HEK293 (cell line): ENCODE data around the gene TAF8.
A peak's percentile ranks its signal among the peaks of the same experiment; 100 is the strongest.

Experiments
- CTCF ChIA-PET: fragments of 350-600 bp; formaldehyde crosslinking; extraction: SDS; loops from one replicate; lab custom pipeline; 2021; ENCODE audit warnings: antibody characterized with exemption; lab: Yijun Ruan, JAX
- POLR2A ChIA-PET: fragments of 300-600 bp; formaldehyde crosslinking; extraction: SDS; loops from one replicate; lab custom pipeline; 2020; ENCODE audit warnings: antibody characterized with exemption, inconsistent platforms; lab: Yijun Ruan, JAX
- H3K27ac ChIP-seq: fragments of 200-500 bp; sonication (Bioruptor generic); 2 replicates; pipeline ENCODE4 v1.5.1; 2014; ENCODE audit warnings: low read depth, low read length, control low read depth, inconsistent platforms; ENCODE audit errors: extremely low read depth
- H3K36me3 ChIP-seq, 2 experiments: fragments of 200-500 bp in 1 of 2; sonication (Bioruptor generic) in 1 of 2; 1 replicate in 1 of 2; 2 replicates in 1 of 2; pipeline ENCODE4 v1.5.1; 2014 to 2017; ENCODE audit warnings: inconsistent platforms in 2 of 2, low read length in 2 of 2; ENCODE audit not compliant: control insufficient read depth in 2 of 2, insufficient read depth in 1 of 2
- H3K4me1 ChIP-seq: fragments of 200-500 bp; sonication (Bioruptor generic); 2 replicates; pipeline ENCODE4 v1.5.1; 2014; ENCODE audit warnings: mild to moderate bottlenecking, low read length, inconsistent platforms; ENCODE audit not compliant: control insufficient read depth, insufficient read depth
- H3K4me3 ChIP-seq: 2 replicates; pipeline ENCODE4 v1.5.1; 2011; ENCODE audit warnings: low read depth, mild to moderate bottlenecking, control low read depth, low read length, moderate library complexity
- H3K9me3 ChIP-seq: fragments of 200-500 bp; sonication (Bioruptor generic); 2 replicates; pipeline ENCODE4 v1.5.1; 2014; ENCODE audit warnings: low read depth, low read length, inconsistent platforms; ENCODE audit not compliant: control insufficient read depth, insufficient read depth
- BCL11B ChIP-seq: fragments of 450-650 bp; formaldehyde crosslinking; IDR thresholded peaks from 2 replicates; pipeline ENCODE4 v1.5.1; 2016; ENCODE audit warnings: low read depth, missing biosample characterization, missing genetic modification characterization
- SCRT1 ChIP-seq: fragments of 450-650 bp; formaldehyde crosslinking; IDR thresholded peaks from 2 replicates; pipeline ENCODE4 v1.5.1; 2016; ENCODE audit warnings: missing biosample characterization, missing genetic modification characterization, borderline replicate concordance
- SCRT2 ChIP-seq: fragments of 450-650 bp; formaldehyde crosslinking; IDR thresholded peaks from 2 replicates; pipeline ENCODE4 v1.5.1; 2016; ENCODE audit warnings: missing biosample characterization, missing genetic modification characterization
- ZBTB7A ChIP-seq: fragments of 450-650 bp; formaldehyde crosslinking; IDR thresholded peaks from 2 replicates; pipeline ENCODE4 v1.5.1; 2016; ENCODE audit warnings: low read depth, missing biosample characterization, missing genetic modification characterization
- ZFP37 ChIP-seq: fragments of 450-650 bp; formaldehyde crosslinking; IDR thresholded peaks from 2 replicates; pipeline ENCODE4 v1.5.1; 2016; ENCODE audit warnings: missing biosample characterization, missing genetic modification characterization
- ZNF146 ChIP-seq: fragments of 450-650 bp; formaldehyde crosslinking; IDR thresholded peaks from 2 replicates; pipeline ENCODE4 v1.5.1; 2016; ENCODE audit warnings: missing biosample characterization, missing genetic modification characterization
- ZNF169 ChIP-seq: fragments of 450-650 bp; formaldehyde crosslinking; IDR thresholded peaks from 2 replicates; pipeline ENCODE4 v1.5.1; 2016; ENCODE audit warnings: missing biosample characterization, missing genetic modification characterization
- ZNF366 ChIP-seq: fragments of 450-650 bp; formaldehyde crosslinking; conservative IDR thresholded peaks from 2 replicates; pipeline ENCODE4 v1.5.1; 2016; ENCODE audit warnings: missing biosample characterization, missing genetic modification characterization
- ZNF394 ChIP-seq: fragments of 450-650 bp; formaldehyde crosslinking; IDR thresholded peaks from 2 replicates; pipeline ENCODE4 v1.5.1; 2016; ENCODE audit warnings: missing biosample characterization, missing genetic modification characterization, mild to moderate bottlenecking, moderate library complexity, borderline replicate concordance
- ZNF473 ChIP-seq: fragments of 450-650 bp; formaldehyde crosslinking; IDR thresholded peaks from 2 replicates; pipeline ENCODE4 v1.5.1; 2017; ENCODE audit warnings: missing biosample characterization, missing genetic modification characterization
- ZNF600 ChIP-seq: fragments of 450-650 bp; formaldehyde crosslinking; IDR thresholded peaks from 2 replicates; pipeline ENCODE4 v1.5.1; 2016; ENCODE audit warnings: missing biosample characterization, missing genetic modification characterization
- ZNF654 ChIP-seq: fragments of 450-650 bp; formaldehyde crosslinking; IDR thresholded peaks from 2 replicates; pipeline ENCODE4 v1.5.1; 2016; ENCODE audit warnings: low read depth, missing biosample characterization, missing genetic modification characterization
- ZNF660 ChIP-seq: fragments of 450-650 bp; IDR thresholded peaks from 2 replicates; pipeline ENCODE4 v1.5.1; 2018; ENCODE audit warnings: missing biosample characterization, mild to moderate bottlenecking, missing genetic modification characterization
- ZNF747 ChIP-seq: fragments of 450-650 bp; formaldehyde crosslinking; IDR thresholded peaks from 2 replicates; pipeline ENCODE4 v1.5.1; 2016; ENCODE audit warnings: missing biosample characterization, missing genetic modification characterization
- TF ChIP-seq, protein P1 (sequence below): fragments of 450-650 bp; formaldehyde crosslinking; IDR thresholded peaks from 2 replicates; pipeline ENCODE4 v1.5.1; 2017; ENCODE audit warnings: missing biosample characterization, missing genetic modification characterization
- TF ChIP-seq, protein P2 (sequence below): fragments of 450-650 bp; formaldehyde crosslinking; IDR thresholded peaks from 2 replicates; pipeline ENCODE4 v1.5.1; 2016; ENCODE audit warnings: missing biosample characterization, missing genetic modification characterization
- TF ChIP-seq, protein P3 (sequence below): fragments of 450-650 bp; formaldehyde crosslinking; IDR thresholded peaks from 2 replicates; pipeline ENCODE4; 2016; ENCODE audit warnings: missing biosample characterization, missing genetic modification characterization
- TF ChIP-seq, protein P4 (sequence below): fragments of 450-650 bp; formaldehyde crosslinking; IDR thresholded peaks from 2 replicates; pipeline ENCODE4 v1.5.1; 2016; ENCODE audit warnings: missing biosample characterization, missing genetic modification characterization
- TF ChIP-seq, protein P5 (sequence below): fragments of 450-650 bp; formaldehyde crosslinking; IDR thresholded peaks from 2 replicates; pipeline ENCODE4 v1.5.1; 2017; ENCODE audit warnings: missing biosample characterization, missing genetic modification characterization
- TF ChIP-seq, protein P6 (sequence below): fragments of 450-650 bp; formaldehyde crosslinking; IDR thresholded peaks from 2 replicates; pipeline ENCODE4 v1.5.1; 2016; ENCODE audit warnings: missing biosample characterization, missing genetic modification characterization
- TF ChIP-seq, protein P7 (sequence below): fragments of 450-650 bp; formaldehyde crosslinking; IDR thresholded peaks from 2 replicates; pipeline ENCODE4 v1.5.1; 2016; ENCODE audit warnings: missing biosample characterization, missing genetic modification characterization

Gene TAF8

DNA sequence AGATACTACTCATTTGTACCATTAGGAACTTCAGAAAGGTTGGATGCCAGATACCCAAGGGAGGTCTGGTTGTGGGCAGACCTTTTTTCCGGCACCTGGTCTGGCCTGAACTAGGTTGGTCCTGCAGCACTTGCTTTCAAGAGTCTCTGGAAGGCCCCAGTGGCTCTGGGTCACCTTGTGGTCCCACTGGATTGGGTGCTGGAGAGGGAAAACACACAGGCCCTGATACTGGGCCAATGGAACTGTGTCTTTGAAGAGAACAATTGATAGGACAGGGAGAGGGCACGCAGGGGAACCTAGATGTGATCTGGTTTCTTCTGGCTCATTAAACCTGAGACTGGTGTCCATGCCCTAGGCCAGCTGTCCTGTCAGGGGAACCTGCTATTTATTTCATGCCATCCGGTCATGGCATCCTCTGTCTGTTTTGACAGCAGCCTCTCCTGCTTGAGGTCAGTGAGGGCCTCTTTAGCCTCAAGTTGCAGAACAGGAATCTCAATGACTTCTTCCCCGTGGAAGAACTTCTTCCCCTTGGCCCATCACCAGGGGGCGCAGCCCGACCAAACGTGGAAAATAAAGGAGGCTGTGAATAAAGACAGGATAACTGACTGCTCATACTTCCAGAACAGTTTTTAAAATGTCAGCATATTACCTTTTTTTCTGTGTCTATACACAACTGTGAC lies 25.0 kb downstream of the TAF8 start:
- no peaks in the 10 kb centered on the region for H3K9me3 ChIP-seq
- H3K27ac ChIP-seq, result no peak overlapping the region
- CTCF ChIA-PET, result interaction anchor here (0.7 to 4.0 kb wide), 21 partner anchors 8 to 665 kb away, joined by 3 to 57 read pairs (median 4); partner anchors contain the start of gene MRPS10
- no peak overlapping the region for H3K4me3 ChIP-seq
- TF ChIP-seq ZNF473 (tag by site-specific recombination), result no peak
- TF ChIP-seq, protein P1, sequence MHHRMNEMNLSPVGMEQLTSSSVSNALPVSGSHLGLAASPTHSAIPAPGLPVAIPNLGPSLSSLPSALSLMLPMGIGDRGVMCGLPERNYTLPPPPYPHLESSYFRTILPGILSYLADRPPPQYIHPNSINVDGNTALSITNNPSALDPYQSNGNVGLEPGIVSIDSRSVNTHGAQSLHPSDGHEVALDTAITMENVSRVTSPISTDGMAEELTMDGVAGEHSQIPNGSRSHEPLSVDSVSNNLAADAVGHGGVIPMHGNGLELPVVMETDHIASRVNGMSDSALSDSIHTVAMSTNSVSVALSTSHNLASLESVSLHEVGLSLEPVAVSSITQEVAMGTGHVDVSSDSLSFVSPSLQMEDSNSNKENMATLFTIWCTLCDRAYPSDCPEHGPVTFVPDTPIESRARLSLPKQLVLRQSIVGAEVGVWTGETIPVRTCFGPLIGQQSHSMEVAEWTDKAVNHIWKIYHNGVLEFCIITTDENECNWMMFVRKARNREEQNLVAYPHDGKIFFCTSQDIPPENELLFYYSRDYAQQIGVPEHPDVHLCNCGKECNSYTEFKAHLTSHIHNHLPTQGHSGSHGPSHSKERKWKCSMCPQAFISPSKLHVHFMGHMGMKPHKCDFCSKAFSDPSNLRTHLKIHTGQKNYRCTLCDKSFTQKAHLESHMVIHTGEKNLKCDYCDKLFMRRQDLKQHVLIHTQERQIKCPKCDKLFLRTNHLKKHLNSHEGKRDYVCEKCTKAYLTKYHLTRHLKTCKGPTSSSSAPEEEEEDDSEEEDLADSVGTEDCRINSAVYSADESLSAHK (tag by site-specific recombination), result no peak
- TF ChIP-seq BCL11B (tag by site-specific recombination), result no peak
- TF ChIP-seq, protein P2, sequence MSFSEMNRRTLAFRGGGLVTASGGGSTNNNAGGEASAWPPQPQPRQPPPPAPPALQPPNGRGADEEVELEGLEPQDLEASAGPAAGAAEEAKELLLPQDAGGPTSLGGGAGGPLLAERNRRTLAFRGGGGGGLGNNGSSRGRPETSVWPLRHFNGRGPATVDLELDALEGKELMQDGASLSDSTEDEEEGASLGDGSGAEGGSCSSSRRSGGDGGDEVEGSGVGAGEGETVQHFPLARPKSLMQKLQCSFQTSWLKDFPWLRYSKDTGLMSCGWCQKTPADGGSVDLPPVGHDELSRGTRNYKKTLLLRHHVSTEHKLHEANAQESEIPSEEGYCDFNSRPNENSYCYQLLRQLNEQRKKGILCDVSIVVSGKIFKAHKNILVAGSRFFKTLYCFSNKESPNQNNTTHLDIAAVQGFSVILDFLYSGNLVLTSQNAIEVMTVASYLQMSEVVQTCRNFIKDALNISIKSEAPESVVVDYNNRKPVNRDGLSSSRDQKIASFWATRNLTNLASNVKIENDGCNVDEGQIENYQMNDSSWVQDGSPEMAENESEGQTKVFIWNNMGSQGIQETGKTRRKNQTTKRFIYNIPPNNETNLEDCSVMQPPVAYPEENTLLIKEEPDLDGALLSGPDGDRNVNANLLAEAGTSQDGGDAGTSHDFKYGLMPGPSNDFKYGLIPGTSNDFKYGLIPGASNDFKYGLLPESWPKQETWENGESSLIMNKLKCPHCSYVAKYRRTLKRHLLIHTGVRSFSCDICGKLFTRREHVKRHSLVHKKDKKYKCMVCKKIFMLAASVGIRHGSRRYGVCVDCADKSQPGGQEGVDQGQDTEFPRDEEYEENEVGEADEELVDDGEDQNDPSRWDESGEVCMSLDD (tag by site-specific recombination), result no peak
- TF ChIP-seq SCRT2 (tag by site-specific recombination), result no peak
- no peak for TF ChIP-seq ZNF747 (tag by site-specific recombination)
- TF ChIP-seq ZBTB7A (tag by site-specific recombination), result no peak
- no peak for TF ChIP-seq ZNF169 (tag by site-specific recombination)
- TF ChIP-seq, protein P3, sequence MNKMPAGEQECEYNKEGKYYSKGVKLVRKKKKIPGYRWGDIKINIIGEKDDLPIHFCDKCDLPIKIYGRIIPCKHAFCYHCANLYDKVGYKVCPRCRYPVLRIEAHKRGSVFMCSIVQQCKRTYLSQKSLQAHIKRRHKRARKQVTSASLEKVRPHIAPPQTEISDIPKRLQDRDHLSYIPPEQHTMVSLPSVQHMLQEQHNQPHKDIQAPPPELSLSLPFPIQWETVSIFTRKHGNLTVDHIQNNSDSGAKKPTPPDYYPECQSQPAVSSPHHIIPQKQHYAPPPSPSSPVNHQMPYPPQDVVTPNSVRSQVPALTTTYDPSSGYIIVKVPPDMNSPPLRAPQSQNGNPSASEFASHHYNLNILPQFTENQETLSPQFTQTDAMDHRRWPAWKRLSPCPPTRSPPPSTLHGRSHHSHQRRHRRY (tag by site-specific recombination), result no peak
- TF ChIP-seq, protein P4, sequence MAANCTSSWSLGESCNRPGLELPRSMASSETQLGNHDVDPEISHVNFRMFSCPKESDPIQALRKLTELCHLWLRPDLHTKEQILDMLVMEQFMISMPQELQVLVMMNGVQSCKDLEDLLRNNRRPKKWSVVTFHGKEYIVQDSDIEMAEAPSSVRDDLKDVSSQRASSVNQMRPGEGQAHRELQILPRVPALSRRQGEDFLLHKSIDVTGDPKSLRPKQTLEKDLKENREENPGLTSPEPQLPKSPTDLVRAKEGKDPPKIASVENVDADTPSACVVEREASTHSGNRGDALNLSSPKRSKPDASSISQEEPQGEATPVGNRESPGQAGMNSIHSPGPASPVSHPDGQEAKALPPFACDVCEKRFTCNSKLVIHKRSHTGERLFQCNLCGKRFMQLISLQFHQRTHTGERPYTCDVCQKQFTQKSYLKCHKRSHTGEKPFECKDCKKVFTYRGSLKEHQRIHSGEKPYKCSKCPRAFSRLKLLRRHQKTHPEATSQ (tag by site-specific recombination), result no peak
- TF ChIP-seq ZNF366, result no peak
- peak; percentile 67 for TF ChIP-seq ZNF654 (tag by site-specific recombination)
- no peak for TF ChIP-seq ZNF394 (tag by site-specific recombination)
- TF ChIP-seq SCRT1 (tag by site-specific recombination), result no peak
- TF ChIP-seq ZNF146 (tag by site-specific recombination), result no peak
- TF ChIP-seq ZNF660 (tag by site-specific recombination), result peak; percentile 84
- TF ChIP-seq, protein P5, sequence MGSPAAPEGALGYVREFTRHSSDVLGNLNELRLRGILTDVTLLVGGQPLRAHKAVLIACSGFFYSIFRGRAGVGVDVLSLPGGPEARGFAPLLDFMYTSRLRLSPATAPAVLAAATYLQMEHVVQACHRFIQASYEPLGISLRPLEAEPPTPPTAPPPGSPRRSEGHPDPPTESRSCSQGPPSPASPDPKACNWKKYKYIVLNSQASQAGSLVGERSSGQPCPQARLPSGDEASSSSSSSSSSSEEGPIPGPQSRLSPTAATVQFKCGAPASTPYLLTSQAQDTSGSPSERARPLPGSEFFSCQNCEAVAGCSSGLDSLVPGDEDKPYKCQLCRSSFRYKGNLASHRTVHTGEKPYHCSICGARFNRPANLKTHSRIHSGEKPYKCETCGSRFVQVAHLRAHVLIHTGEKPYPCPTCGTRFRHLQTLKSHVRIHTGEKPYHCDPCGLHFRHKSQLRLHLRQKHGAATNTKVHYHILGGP (tag by site-specific recombination), result no peak
- TF ChIP-seq ZFP37 (tag by site-specific recombination), result no peak
- TF ChIP-seq, protein P6, sequence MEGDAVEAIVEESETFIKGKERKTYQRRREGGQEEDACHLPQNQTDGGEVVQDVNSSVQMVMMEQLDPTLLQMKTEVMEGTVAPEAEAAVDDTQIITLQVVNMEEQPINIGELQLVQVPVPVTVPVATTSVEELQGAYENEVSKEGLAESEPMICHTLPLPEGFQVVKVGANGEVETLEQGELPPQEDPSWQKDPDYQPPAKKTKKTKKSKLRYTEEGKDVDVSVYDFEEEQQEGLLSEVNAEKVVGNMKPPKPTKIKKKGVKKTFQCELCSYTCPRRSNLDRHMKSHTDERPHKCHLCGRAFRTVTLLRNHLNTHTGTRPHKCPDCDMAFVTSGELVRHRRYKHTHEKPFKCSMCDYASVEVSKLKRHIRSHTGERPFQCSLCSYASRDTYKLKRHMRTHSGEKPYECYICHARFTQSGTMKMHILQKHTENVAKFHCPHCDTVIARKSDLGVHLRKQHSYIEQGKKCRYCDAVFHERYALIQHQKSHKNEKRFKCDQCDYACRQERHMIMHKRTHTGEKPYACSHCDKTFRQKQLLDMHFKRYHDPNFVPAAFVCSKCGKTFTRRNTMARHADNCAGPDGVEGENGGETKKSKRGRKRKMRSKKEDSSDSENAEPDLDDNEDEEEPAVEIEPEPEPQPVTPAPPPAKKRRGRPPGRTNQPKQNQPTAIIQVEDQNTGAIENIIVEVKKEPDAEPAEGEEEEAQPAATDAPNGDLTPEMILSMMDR, result peak; percentile 62
- TF ChIP-seq, protein P7, sequence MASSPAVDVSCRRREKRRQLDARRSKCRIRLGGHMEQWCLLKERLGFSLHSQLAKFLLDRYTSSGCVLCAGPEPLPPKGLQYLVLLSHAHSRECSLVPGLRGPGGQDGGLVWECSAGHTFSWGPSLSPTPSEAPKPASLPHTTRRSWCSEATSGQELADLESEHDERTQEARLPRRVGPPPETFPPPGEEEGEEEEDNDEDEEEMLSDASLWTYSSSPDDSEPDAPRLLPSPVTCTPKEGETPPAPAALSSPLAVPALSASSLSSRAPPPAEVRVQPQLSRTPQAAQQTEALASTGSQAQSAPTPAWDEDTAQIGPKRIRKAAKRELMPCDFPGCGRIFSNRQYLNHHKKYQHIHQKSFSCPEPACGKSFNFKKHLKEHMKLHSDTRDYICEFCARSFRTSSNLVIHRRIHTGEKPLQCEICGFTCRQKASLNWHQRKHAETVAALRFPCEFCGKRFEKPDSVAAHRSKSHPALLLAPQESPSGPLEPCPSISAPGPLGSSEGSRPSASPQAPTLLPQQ (tag by site-specific recombination), result no peak
- TF ChIP-seq ZNF600 (tag by site-specific recombination), result peak; percentile 62; the same call in 1 of the 2 replicates
- H3K36me3 ChIP-seq, result peaks cover 28 to 72% of the 10 kb centered on the region in 2 experiments
- H3K4me1 ChIP-seq, result no peaks in the 10 kb centered on the region
- POLR2A ChIA-PET, result no interaction called here
